HG03280 (cell line): ENCODE results near the gene LMAN2L.

Source experiments
- ATAC-seq: cut with Tn5 transposase; IDR thresholded peaks from one replicate; pipeline ENCODE4 v1.9.1; 2021; ENCODE audit warnings: mild to moderate bottlenecking, moderate library complexity; ENCODE audit not compliant: unreplicated experiment

Gene LMAN2L, protein sequence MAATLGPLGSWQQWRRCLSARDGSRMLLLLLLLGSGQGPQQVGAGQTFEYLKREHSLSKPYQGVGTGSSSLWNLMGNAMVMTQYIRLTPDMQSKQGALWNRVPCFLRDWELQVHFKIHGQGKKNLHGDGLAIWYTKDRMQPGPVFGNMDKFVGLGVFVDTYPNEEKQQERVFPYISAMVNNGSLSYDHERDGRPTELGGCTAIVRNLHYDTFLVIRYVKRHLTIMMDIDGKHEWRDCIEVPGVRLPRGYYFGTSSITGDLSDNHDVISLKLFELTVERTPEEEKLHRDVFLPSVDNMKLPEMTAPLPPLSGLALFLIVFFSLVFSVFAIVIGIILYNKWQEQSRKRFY

DNA sequence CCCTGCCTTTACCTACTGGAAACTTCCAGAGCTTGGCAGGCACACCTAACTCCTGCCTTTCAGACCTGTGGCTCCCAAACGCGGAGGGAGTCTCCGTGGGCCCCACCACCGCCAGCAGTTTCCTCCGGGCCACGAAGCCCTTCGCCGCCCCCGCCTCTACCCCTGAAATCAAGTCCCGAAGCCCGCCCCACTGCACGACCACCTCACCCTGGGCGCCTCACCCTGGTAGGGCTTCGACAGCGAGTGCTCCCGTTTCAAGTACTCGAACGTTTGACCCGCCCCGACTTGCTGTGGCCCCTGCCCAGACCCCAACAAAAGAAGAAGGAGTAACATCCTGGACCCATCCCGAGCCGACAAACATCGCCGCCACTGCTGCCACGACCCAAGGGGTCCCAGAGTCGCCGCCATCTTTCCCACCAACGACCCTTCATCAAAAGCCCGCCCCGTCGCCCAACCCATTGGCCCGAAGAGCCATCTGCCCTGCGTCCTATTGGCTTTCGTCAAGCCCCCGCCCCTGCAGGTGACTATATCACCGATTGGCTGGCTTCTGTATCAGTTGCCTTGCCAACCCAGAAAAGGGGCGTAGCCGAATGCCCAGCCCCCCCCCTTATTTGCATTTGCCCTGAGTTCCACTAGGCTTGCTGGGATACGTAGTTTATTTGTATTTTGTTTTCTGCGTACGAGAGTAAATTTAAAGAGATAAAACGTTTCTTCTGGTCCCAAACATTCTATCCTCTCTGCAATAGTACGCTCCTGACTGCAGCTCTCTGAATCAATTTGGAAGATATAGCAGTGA, at the start of gene LMAN2L:
LMAN2L (minus strand) TSS at position 432 of the 796 bp plus-strand sequence; CDS start at position 408, 24 bp downstream.
- peak; percentile 99 for ATAC-seq

DNA sequence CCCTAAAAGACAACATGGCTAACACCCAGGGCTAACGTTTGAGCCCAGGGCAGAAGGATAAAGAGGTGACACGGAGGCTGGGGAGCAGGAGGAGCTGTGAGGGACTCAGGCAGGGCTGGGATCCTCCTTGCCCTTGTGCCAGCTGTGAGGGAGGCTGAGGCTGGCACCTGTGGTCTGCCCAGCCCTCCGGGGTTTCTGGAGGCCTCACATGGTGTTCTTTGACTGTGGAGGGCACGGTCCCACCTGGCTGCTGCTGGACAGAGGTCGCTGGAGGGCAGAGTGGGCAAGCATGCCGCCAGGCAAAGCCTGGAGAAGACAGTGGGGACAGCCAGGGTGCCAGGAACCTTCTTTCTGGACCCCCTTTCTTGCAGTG, 49.4 kb upstream of the LMAN2L start:
- no peak for ATAC-seq

DNA sequence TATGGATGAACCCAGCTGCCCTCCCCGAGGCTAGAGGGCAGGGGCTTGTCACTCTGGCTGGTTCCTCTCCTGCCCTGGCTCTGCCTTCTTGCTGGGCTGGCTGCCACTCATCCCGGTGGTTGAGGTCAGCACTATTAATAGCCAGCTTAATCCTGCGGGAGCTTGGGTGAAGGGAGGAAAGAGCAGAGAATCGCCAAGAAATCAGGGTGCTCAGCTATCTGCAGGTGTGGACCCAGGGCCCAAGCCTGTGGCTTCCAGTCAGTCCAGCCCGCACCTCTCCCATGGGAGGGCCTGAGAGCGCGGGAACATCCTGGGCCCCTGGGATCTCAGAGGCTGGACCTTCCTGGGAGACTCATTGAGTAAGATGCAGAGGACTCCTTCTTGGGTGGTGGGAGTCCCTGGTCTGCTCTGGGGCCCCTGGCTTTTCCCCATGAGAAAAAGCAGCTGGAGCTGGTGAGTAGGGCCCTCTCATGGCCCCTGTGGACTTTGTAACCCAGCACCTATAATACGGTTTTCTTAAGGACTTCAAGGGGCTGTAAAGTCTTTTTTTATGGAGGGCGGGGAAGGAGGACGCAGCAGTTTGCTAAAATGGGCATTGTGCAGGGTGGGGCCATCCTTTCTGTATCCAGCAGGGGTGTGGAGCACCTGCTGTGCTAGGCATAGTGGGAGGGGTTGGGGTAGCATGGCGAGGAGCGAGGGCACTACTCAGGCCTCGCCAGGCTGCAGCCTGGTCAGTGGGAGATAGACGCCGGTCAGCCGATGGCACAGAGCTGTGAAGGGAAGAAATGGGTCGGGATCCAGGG, 48.8 kb upstream of the LMAN2L start:
- no peak for ATAC-seq

DNA sequence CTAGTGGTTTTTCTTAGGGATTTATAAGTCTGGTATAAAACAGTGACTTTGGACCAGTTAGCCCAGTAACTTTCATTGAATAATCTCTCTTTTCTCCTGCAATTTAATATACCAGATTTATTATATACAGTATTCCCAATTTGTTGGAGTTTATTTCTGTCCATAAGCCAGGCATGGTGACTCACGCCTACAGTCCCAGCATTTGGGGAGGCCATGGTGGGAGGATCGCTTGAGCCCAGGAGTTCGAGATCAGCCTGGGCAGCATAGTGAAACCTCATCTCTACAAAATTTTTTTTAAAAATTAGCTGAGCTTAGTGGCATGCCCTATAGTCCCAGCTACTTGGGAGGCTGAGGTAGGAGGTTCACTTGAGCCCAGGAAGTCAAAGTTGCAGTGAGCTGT, 47.5 kb upstream of the LMAN2L start:
- no peak for ATAC-seq

DNA sequence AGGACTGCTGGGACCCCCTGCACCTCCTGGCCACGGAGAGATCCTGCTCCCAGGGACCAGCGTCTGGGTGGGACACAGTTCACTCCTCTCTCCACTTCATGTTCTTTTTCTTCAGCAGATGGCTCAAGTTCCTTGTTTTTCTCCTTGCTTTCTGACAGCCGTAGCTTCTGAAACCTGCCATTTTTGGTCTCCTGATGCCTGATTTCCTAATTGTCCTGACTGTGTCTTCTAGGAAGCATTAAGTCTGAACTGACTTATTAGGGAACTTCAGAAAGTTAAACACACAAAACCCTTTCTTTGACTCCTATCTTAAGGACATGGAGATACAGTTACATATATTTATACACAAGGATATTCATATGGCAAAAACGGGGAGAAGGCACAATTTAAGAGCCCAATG, 43.5 kb upstream of the LMAN2L start:
- no peak for ATAC-seq

DNA sequence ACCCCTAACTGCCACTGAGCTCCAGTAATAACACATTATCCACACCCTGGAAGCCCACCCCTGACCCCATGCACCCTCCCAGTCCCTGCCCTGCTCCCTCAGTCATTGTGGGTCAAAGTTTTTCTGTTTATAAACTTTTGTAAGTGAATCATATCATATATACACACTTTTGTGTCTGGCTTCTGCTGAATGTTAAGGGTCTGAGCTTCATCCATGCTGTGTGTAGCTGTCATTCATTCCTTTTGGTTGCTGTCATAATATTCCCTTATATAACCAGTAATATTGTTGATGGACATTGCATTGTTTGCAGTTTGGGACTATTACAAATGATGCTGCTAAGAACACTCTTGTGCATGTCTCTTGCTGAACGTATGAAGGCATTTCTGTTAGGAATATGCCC, 35.3 kb upstream of the LMAN2L start:
- ATAC-seq, result no peak

DNA sequence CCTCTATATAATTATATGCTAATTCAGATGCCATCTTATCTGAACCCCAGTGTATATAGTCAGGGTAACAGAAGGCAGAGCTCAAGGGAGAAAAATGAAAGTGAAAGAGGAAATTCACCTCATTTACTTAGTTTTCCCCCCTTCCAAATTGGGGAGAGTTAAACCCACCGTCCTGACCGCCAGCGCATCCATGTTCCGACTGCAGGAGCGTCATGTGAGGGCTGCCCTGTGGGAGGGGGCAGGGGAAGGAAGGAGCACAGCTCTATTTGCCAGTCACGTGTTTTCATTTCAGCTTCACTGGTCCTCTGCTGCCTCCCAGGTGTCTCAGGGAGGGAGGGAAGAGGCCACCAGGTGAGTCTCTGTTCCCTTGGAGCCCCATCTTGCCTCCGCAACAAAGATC, 34.1 kb upstream of the LMAN2L start:
- ATAC-seq, result no peak

DNA sequence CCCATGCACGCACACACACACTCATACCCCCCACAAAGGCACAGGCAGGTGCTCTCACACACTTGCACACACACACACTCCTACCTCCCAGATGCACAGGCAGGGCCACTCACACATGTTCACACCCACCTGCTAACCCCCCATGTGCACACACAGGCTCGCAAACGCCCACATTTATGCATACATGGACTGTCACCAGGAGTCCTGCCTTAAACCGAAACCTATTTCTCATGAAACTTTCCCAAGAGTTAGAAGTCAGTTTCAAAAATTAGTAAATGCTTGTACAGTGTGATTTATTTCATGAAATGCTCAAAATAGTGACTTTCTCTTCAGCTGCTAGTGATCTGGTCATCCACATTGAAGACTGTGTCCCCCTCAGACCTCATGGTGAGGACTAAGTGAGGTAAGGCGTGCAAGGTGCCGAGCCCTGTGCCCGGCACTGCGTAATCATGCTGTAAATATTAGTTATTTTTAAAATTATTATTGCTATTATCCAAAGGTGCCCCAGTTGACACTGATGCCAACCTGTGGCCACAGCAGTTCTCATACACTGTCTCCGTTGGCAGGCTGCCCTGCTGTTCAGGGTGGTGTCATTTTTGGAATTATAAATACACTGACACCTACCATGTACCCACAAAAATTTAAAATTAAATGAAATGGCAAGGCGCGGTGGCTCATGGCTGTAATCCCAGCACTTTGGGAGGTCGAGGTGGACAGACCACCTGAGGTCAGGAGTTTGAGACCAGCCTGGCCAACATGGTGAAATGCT, 33.2 kb upstream of the LMAN2L start:
- ATAC-seq, result no peak

DNA sequence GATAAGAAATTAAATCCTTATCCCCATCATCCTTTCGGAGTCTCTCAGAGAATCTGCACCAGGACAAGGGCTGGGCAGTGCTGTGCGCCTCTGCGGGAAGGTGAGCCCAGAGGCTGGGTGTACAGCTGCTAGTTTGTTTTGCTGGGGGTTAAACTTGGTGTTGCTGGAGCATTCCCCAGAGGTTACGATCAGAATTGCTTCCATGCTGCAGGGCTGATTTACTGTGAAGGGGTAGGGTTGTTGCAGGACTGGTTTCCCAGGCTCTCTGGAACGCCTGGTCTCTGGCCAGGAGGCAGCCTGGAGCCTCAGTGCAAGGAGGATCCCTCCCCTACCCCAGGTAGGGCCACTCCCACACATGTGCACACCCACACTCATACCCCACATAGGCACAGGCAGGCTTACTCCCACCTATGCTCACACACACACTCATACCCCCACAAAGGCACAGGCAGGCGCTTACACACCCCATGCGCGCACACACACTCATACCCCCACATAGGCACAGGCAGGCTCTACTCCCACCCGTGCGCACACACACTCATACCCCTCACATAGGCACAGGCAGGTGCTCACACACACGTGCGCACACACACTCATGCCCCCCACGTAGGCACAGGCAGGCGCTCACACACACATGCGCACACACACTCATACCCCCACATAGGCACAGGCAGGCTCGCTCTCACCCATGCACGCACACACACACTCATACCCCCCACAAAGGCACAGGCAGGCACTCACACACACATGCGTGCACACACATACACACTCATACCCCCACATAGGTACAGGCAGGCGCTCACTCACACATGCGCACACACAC, 32.1 kb upstream of the LMAN2L start:
- ATAC-seq, result no peak

DNA sequence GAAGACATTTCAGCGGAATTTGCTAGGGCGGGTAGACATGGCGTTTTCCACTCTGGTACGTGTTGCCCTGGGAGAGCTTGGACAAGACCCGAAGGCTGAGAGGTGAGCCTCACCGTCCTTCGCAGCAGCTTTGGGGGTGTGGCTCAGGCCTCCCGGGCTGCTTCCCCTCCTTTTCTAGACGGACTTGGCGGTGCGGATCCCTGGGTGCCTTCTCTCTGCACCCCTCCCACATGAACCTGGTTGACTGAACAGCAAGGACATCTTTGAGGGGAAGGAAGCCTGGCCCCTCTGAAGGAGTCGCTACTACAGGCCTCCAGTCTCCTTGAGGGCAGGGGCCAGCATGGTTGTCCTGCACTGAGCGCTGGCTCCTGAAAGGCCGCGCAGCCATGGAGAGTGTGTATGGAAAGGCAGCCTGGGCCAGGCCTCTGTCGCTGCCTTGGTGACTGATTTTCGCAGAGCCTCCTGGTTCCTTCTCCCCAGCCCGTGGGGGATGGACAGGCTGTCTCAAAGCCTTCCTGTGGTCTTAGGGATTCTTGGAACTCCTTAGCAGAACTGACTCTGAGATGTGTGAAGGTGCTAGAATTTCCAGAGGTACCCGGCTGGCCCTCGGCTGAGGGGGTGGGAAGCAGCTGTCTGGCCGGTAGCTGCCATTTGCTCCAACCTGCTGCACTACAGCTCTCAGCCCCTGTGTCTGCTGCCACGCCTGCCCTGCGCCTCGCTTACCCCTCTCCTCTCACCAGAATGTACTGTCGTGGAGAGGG, 30.8 kb upstream of the LMAN2L start:
- no peak for ATAC-seq

DNA sequence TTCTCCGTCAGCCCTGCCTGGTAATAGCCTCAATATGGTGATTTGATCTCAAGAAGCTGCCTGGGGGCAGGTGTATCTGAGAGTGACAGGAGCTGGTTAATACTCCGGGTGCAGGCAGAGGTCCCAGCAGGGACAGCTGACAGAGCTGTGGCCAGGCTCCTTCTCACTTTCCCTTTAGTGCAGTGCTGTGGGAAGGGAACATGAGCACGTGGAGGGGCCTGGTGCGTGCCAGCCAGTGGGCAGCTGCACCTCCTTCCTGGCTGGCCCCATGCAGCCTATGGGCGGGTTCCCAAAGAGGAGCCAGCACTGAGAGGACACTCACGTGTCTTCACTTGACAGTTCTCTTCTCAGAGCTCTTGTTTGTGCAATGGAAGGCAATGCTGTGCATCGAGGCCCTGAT, 29.9 kb upstream of the LMAN2L start:
- no peak for ATAC-seq

DNA sequence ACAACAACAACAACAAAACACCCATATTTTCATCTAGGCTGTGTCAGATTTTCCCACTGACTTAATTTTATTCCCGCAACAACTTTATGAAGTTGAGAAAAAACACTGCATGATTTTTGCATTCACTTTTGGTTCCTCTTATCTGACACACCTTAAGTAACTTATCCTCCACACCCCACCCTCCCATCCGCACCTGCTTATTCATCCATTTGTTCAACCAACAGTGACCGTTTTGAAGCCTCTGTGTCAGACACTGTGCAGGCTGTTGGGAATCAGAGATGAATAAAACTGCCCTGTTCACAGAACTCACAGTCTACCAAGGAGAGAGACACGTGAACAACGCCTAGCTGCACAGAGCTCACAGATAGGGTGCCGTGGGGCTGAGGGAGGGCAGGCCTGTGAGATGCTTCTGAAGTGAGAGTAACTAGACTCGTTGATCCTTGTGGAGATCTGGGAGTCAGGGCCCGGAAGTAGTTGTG, 28.3 kb upstream of the LMAN2L start:
- ATAC-seq, result no peak

DNA sequence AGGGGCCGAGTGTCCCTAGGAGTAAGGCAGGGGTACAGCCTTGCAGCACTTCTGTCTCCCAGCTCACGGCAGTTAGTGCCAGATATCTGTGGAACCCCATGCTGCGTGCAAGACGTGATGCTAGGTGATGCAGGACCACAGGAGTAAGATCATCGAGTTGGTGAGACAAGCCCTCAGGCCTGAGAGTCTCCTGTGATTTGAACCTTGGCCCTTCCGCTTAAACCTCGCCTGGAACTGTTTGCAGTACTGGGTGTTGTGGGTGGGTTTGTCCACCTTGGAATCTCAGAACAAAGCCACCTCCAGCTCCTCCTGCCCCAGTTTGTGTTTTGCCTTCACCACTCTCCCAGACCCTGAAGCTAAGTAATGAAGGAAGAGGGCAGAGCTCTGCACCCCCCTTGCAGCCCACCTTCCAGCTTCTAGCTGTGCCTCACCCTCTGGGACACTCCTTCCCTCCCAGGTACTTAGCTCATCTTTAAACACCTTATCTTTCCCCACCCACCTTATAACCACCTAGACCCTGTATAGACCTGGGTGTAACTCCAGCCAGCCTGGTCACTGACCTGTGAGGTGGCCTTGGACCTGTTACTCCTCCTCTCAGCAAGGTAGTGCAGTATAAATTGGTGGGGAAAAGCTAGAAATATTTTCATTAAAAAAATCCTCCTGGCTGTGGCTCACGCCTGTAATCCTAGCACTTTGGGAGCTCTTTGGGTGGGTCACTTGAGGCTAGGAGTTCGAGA, 27.4 kb upstream of the LMAN2L start:
- no peak for ATAC-seq

DNA sequence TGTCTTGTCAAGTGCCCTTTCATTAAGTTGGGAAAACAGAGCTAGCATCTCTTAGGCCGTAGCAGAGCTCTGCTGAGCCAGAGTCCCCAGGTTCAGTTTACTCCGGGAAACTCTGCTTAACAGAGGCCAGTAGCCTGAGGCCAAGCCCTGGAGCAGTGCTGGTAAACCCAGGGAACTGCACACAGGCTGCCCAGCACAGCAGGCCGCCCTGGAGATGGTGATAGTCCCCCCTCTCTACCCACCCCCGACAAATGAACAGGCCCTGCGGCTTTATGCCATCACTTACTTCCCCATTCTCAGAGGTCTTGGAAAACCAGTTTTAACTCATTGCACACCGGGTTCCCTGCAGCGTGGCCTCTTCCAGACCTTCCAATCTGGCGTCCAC, 24.4 kb upstream of the LMAN2L start:
- ATAC-seq, result no peak

DNA sequence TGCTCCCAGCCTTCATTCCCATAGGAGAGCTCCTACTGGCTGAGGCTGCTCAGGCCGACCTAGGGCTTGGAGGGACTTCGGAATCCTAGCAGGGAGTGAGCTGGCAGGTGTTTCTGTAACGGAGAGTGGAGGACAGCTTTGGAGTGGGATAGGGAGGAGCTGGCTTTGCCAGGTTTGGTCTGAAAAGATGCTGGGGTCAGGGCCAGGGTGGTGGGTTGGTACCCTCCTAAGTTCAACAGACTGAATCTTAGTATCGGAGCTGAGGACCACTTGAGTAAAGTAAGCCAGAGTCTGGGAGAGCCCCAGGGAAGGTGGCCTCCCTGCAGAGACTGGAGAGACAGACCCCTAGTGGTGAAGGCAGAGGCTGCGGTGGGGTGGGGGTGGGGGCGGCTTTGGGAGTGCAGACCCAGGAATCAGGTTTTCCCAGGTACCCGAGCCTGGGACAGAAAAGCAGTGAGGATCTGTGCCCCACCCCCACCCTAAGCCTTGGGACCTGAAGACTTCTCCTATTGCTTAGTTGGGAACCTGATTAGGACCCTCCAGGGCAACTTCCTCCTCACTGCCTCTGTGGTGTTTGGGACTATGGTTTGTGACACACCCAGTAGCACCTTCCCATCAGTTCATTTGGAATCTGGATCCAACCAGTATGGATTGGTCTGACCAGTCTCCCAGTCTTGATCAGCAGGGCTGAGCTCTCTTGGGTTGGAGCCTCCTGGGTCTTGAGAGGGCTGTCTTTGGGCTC, 23.8 kb upstream of the LMAN2L start:
- ATAC-seq, result no peak

DNA sequence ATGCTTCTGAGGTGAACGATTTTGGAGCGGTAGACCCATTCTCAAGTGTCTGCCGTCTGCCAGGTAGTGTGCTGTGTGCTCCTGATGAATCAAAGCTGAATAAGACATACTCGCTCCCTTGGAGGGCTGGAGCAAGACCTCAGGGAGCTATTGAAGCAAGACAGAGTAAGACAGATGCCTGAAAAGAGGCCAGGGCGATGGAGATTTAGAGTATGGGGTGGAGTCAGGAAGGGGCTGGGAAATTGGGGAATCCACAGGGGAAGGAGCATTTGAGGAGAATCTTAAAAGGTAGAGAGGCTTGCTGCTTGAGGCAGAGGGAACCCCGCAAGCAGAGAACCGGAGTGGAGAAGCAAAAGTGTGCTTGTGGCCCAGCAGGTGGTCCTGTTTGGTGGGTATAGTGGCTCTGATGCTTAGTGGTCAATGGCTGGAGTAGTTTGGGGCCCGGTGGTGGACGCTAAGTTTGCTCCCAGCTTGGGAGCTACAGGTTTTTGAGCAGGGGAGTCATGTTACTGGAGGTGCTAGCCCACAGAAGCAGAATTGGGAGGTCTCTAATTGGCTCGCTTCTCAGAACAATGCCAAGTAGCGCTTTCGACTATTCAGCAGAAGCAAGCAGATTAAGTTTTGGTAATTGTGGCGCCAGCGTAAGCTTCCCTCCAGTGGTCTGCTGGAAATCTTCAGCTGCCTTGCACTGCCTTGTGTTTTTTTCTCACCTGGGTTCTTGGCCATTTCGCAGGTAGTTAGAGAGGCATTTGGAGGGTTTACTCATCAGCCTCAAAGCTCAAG, 22.9 kb upstream of the LMAN2L start:
- no peak for ATAC-seq
